ENCODE data around the gene POLR1A. TPM values are rescaled to one million over a fixed set of nuclear protein-coding genes. Genes with fewer than 3 reads are reported as not detected.
"Not testable (repeated sequence)": the region's sequence is repeated elsewhere in the genome, so short reads cannot be mapped to it uniquely, and the experiment has no call there.

POLR1A gene
- total and polyA plus RNA-seq, 4 donors = 3.2 to 12.3 (median 6.1) TPM

DNA sequence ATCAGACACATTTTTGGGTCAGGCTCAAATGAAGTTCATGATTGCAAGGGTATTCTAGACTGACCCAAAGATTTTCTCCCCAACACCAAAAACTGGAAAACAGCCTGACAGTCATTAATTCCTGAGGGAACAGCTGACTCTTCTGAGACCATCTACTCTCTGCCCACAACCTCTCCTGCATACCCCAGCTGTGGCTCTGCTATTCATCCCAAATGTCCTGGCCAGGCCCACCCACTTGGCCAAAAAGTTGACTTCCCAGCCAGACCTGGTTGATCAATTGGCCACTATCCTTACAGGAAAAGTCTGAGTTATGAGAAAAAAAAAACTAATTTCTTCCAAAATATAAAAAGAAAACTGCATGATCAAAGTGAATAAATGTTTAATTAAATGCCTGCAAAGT lies 113.1 kb downstream of the POLR1A start:
- Histone ChIP-seq H3K9ac (ENCODE audit: low read depth in 1 of 2, low read length in 2 of 2) (no peak overlapping the region), H3K9me3 (ENCODE audit: control insufficient read depth in 4 of 4, low read length in 3 of 4) (no peaks in the 10 kb centered on the region), H3K4me3 (ENCODE audit: low read depth in 1 of 3, low read length in 3 of 3) (no peak overlapping the region), H3K27ac (ENCODE audit: low read depth in 1 of 2, low read length in 2 of 2) (no peak overlapping the region), H3K36me3 (ENCODE audit: control insufficient read depth in 4 of 4, insufficient read depth in 3 of 4, low read depth in 1 of 4, low read length in 3 of 4) (no peaks in the 10 kb centered on the region), H3K4me1 (ENCODE audit: control insufficient read depth in 4 of 4, insufficient read depth in 4 of 4, low read length in 3 of 4) (peaks cover 0 to 11% (median 2%) of the 10 kb centered on the region in 4 donors), H3K27me3 (ENCODE audit: control insufficient read depth in 4 of 4, insufficient read depth in 4 of 4, low read length in 3 of 4) (no peaks in the 10 kb centered on the region)
- no peak for DNase-seq (ENCODE audit: low spot score)
- TF ChIP-seq TAF1 (conservative IDR thresholded peaks at IDR 0.05) (no peak), FOXA2 (IDR thresholded peaks at IDR 0.05) (no peak), RAD21 (IDR thresholded peaks at IDR 0.05) (no peak), RXRA (IDR thresholded peaks at IDR 0.05) (no peak), GABPA (IDR thresholded peaks at IDR 0.05 in 1 of 2, conservative IDR thresholded peaks at IDR 0.05 in 1 of 2) (no peak), NR2F2 (IDR thresholded peaks at IDR 0.05) (no peak), FOXA1 (IDR thresholded peaks at IDR 0.05) (no peak), JUND (IDR thresholded peaks at IDR 0.05) (no peak), SP1 (IDR thresholded peaks at IDR 0.05) (no peak), HNF4A (conservative IDR thresholded peaks at IDR 0.05) (no peak), EGR1 (IDR thresholded peaks at IDR 0.05; ENCODE audit: low read depth in 2 of 2) (no peak), YY1 (IDR thresholded peaks at IDR 0.05) (no peak), HNF4G (IDR thresholded peaks at IDR 0.05) (no peak)
- TF ChIP-seq, protein P1, sequence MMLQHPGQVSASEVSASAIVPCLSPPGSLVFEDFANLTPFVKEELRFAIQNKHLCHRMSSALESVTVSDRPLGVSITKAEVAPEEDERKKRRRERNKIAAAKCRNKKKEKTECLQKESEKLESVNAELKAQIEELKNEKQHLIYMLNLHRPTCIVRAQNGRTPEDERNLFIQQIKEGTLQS (IDR thresholded peaks at IDR 0.05) = no peak
- TF ChIP-seq, protein P2, sequence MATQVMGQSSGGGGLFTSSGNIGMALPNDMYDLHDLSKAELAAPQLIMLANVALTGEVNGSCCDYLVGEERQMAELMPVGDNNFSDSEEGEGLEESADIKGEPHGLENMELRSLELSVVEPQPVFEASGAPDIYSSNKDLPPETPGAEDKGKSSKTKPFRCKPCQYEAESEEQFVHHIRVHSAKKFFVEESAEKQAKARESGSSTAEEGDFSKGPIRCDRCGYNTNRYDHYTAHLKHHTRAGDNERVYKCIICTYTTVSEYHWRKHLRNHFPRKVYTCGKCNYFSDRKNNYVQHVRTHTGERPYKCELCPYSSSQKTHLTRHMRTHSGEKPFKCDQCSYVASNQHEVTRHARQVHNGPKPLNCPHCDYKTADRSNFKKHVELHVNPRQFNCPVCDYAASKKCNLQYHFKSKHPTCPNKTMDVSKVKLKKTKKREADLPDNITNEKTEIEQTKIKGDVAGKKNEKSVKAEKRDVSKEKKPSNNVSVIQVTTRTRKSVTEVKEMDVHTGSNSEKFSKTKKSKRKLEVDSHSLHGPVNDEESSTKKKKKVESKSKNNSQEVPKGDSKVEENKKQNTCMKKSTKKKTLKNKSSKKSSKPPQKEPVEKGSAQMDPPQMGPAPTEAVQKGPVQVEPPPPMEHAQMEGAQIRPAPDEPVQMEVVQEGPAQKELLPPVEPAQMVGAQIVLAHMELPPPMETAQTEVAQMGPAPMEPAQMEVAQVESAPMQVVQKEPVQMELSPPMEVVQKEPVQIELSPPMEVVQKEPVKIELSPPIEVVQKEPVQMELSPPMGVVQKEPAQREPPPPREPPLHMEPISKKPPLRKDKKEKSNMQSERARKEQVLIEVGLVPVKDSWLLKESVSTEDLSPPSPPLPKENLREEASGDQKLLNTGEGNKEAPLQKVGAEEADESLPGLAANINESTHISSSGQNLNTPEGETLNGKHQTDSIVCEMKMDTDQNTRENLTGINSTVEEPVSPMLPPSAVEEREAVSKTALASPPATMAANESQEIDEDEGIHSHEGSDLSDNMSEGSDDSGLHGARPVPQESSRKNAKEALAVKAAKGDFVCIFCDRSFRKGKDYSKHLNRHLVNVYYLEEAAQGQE (IDR thresholded peaks at IDR 0.05) = no peak
- TF ChIP-seq, protein P3, sequence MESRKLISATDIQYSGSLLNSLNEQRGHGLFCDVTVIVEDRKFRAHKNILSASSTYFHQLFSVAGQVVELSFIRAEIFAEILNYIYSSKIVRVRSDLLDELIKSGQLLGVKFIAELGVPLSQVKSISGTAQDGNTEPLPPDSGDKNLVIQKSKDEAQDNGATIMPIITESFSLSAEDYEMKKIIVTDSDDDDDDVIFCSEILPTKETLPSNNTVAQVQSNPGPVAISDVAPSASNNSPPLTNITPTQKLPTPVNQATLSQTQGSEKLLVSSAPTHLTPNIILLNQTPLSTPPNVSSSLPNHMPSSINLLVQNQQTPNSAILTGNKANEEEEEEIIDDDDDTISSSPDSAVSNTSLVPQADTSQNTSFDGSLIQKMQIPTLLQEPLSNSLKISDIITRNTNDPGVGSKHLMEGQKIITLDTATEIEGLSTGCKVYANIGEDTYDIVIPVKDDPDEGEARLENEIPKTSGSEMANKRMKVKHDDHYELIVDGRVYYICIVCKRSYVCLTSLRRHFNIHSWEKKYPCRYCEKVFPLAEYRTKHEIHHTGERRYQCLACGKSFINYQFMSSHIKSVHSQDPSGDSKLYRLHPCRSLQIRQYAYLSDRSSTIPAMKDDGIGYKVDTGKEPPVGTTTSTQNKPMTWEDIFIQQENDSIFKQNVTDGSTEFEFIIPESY (IDR thresholded peaks at IDR 0.05) = no peak
- TF ChIP-seq, protein P4, sequence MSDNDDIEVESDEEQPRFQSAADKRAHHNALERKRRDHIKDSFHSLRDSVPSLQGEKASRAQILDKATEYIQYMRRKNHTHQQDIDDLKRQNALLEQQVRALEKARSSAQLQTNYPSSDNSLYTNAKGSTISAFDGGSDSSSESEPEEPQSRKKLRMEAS (IDR thresholded peaks at IDR 0.05) = no peak
- TF ChIP-seq, protein P5, sequence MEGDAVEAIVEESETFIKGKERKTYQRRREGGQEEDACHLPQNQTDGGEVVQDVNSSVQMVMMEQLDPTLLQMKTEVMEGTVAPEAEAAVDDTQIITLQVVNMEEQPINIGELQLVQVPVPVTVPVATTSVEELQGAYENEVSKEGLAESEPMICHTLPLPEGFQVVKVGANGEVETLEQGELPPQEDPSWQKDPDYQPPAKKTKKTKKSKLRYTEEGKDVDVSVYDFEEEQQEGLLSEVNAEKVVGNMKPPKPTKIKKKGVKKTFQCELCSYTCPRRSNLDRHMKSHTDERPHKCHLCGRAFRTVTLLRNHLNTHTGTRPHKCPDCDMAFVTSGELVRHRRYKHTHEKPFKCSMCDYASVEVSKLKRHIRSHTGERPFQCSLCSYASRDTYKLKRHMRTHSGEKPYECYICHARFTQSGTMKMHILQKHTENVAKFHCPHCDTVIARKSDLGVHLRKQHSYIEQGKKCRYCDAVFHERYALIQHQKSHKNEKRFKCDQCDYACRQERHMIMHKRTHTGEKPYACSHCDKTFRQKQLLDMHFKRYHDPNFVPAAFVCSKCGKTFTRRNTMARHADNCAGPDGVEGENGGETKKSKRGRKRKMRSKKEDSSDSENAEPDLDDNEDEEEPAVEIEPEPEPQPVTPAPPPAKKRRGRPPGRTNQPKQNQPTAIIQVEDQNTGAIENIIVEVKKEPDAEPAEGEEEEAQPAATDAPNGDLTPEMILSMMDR (IDR thresholded peaks at IDR 0.05; ENCODE audit: low read depth, low read length, missing input control) = no peak

GRCh38 chr2:85992053-85992452 lies 113.6 kb downstream of the POLR1A start:
- not testable (repeated sequence) for H3K4me3 ChIP-seq (ENCODE audit: low read depth in 1 of 3, low read length in 3 of 3); H3K27me3 ChIP-seq (ENCODE audit: control insufficient read depth in 4 of 4, insufficient read depth in 4 of 4, low read length in 3 of 4); H3K36me3 ChIP-seq (ENCODE audit: control insufficient read depth in 4 of 4, insufficient read depth in 3 of 4, low read depth in 1 of 4, low read length in 3 of 4); DNase-seq (ENCODE audit: low spot score); H3K9ac ChIP-seq (ENCODE audit: low read depth in 1 of 2, low read length in 2 of 2); H3K9me3 ChIP-seq (ENCODE audit: control insufficient read depth in 4 of 4, low read length in 3 of 4); H3K27ac ChIP-seq (ENCODE audit: low read depth in 1 of 2, low read length in 2 of 2)
- 98% methylated on average over 9 of the region's 9 CpGs for WGBS
- H3K4me1 ChIP-seq (ENCODE audit: control insufficient read depth in 4 of 4, insufficient read depth in 4 of 4, low read length in 3 of 4) = peaks cover 0 to 11% (median 2%) of the 10 kb centered on the region in 4 donors
